ENCODE results near the gene ASS1. TPM values are rescaled to one million over a fixed set of nuclear protein-coding genes. Genes with fewer than 3 reads are reported as not detected.

ASS1 gene
- total RNA-seq, 1 donor from 2014 or later: 162 TPM

DNA sequence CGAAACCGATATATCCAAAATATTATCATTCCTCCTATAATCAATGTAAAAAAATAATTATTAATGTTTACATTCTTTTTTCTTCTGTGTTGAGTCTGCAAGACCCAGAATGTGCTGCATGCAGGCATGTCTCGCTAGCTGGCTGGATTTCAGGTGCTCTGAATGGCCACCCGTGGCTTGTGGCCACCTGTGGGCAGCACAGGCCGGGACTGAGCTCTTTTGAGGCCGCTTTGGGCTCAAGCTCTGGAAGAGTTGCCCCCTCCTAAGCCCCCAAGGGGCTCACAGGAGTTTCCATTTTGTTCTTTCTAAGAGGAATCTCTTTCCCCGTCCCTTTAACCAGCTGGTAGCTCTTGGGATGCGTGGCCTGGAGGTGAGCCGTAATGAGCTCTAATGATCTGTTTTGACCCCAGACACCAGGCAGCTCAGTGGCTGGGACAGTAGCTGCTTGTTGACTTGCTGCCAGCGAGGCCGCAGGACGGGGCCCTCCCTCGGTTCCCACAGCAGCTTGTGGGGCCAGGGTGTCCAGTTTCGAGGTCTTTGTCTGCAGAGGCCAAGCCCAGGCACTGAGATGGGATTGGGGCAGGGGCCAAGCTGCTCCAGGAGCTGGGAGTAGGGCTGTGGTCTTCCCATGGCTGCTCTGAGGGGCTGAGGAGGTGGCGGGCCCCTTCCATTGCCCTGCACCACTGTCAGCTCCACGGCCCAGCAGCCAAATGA lies 20.8 kb downstream of the ASS1 start:
- Histone ChIP-seq H3K27ac (no peak overlapping the region), H3K4me1 (no peaks in the 10 kb centered on the region), H3K36me3 (peaks cover 9 to 38% of the 10 kb centered on the region in 2 donors), H3K9me3 (no peaks in the 10 kb centered on the region), H3K27me3 (no peaks in the 10 kb centered on the region), H3K4me3 (no peak overlapping the region)
- intact Hi-C loops (cut with DNase I): no loop called here
- TF ChIP-seq, protein P1, sequence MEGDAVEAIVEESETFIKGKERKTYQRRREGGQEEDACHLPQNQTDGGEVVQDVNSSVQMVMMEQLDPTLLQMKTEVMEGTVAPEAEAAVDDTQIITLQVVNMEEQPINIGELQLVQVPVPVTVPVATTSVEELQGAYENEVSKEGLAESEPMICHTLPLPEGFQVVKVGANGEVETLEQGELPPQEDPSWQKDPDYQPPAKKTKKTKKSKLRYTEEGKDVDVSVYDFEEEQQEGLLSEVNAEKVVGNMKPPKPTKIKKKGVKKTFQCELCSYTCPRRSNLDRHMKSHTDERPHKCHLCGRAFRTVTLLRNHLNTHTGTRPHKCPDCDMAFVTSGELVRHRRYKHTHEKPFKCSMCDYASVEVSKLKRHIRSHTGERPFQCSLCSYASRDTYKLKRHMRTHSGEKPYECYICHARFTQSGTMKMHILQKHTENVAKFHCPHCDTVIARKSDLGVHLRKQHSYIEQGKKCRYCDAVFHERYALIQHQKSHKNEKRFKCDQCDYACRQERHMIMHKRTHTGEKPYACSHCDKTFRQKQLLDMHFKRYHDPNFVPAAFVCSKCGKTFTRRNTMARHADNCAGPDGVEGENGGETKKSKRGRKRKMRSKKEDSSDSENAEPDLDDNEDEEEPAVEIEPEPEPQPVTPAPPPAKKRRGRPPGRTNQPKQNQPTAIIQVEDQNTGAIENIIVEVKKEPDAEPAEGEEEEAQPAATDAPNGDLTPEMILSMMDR (IDR thresholded peaks at IDR 0.05): no peak
- no peak for DNase-seq (ENCODE audit: low spot score in 2 of 2)

- no peaks in the 10 kb centered on the region for H3K27me3 ChIP-seq
- H3K36me3 ChIP-seq: peaks cover 13 to 44% of the 10 kb centered on the region in 2 donors
- no peak overlapping the region for H3K4me3 ChIP-seq
- no peak for DNase-seq (ENCODE audit: low spot score in 2 of 2)
- intact Hi-C loops (cut with DNase I): no loop called here
- H3K9me3 ChIP-seq: no peaks in the 10 kb centered on the region
- H3K27ac ChIP-seq: no peak overlapping the region
- no peaks in the 10 kb centered on the region for H3K4me1 ChIP-seq
- TF ChIP-seq, protein P1 (IDR thresholded peaks at IDR 0.05): no peak
Observed at GRCh38 chr9:130466537-130467217, 21.9 kb downstream of the ASS1 start.

- no peak overlapping the region for H3K27ac ChIP-seq
- no peak overlapping the region for H3K4me3 ChIP-seq
- no peaks in the 10 kb centered on the region for H3K9me3 ChIP-seq
- no peaks in the 10 kb centered on the region for H3K4me1 ChIP-seq
- peaks cover 14 to 44% of the 10 kb centered on the region in 2 donors for H3K36me3 ChIP-seq
- TF ChIP-seq, protein P1 (IDR thresholded peaks at IDR 0.05): no peak
- intact Hi-C loops (cut with DNase I): no loop called here
- no peak for DNase-seq (ENCODE audit: low spot score in 2 of 2)
- no peaks in the 10 kb centered on the region for H3K27me3 ChIP-seq
Observed at GRCh38 chr9:130467316-130467715, 22.6 kb downstream of the ASS1 start.

- intact Hi-C loops (cut with DNase I): no loop called here
- Histone ChIP-seq H3K36me3 (peaks cover 14 to 42% of the 10 kb centered on the region in 2 donors), H3K4me1 (no peaks in the 10 kb centered on the region), H3K27ac (no peak overlapping the region), H3K4me3 (no peak overlapping the region), H3K9me3 (no peaks in the 10 kb centered on the region), H3K27me3 (no peaks in the 10 kb centered on the region)
- no peak for DNase-seq (ENCODE audit: low spot score in 2 of 2)
- TF ChIP-seq, protein P1 (IDR thresholded peaks at IDR 0.05): no peak
Observed at GRCh38 chr9:130468566-130468965, 23.8 kb downstream of the ASS1 start.

DNA sequence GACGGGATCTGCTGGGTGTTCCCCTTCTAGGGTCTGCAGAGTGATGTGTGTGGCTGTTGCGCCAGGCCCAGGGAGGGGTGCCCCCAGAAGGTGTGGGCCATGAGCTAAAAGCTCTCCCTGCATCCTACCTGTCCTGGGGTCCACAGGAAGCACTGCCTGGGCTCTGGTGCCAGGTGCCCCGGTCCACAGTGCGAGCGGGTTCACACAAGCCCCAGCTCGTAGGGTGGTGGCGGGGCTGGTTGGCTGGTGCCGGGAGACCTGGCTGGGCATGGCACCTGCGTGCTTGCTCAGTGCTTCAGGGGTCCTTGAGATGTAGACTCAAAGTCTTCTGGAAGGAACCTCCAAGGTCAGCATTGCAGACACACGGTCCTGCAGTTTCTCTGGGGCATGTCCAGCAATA lies 25.5 kb downstream of the ASS1 start:
- no peaks in the 10 kb centered on the region for H3K4me1 ChIP-seq
- no peak overlapping the region for H3K27ac ChIP-seq
- H3K9me3 ChIP-seq: no peaks in the 10 kb centered on the region
- TF ChIP-seq, protein P1 (IDR thresholded peaks at IDR 0.05): no peak
- DNase-seq (ENCODE audit: low spot score in 2 of 2): no peak
- no peak overlapping the region for H3K4me3 ChIP-seq
- no peaks in the 10 kb centered on the region for H3K27me3 ChIP-seq
- H3K36me3 ChIP-seq: peaks cover 8 to 34% of the 10 kb centered on the region in 2 donors
- intact Hi-C loops (cut with DNase I): no loop called here

All from ascending aorta (tissue), 2 donors.